ENCODE results near the gene NDUFAF7. TPM values are rescaled to one million over a fixed set of nuclear protein-coding genes. Genes with fewer than 3 reads are reported as not detected.
"Not testable (repeated sequence)": the region's sequence is repeated elsewhere in the genome, so short reads cannot be mapped to it uniquely, and the experiment has no call there.

The NDUFAF7 gene
- total RNA-seq, 2 experiments from 2014 or later: 19.7 to 20.0 TPM

GRCh38 chr2:37196320-37197195, 34.9 kb upstream of the NDUFAF7 start, which contains the start of gene CEBPZOS:
TSS of gene CEBPZOS (plus strand) at chr2:37196496. CDS start at chr2:37199705, 3,209 bp downstream.
- Mint-ChIP-seq H3K9me3 (ENCODE audit: insufficient read depth) (no peaks in the 10 kb centered on the region), H3K27ac (peak within 1 kb of the TSS; percentile 97), H3K4me1 (ENCODE audit: low read depth) (peaks cover 28% of the 10 kb centered on the region), H3K27me3 (ENCODE audit: low read depth) (peaks cover 2% of the 10 kb centered on the region), H3K4me3 (peak within 1 kb of the TSS; percentile 91), H3K36me3 (ENCODE audit: low read depth) (peaks cover 31% of the 10 kb centered on the region)
- ChIA-PET CTCF (interaction anchor here (1.1 to 1.2 kb wide), 2 partner anchors 27 to 199 kb away, joined by 3 to 6 read pairs; no protein-coding TSS in a partner anchor), POLR2A (interaction anchor here (0.6 to 1.3 kb wide), 5 partner anchors 17 to 39 kb away, joined by 3 to 12 read pairs (median 4); partner anchors contain the start of genes EIF2AK2 and NDUFAF7)
- peak; percentile 86 for ATAC-seq
- DNase-seq: peak; percentile 92

- no peak for ATAC-seq
- peaks cover 5% of the 10 kb centered on the region for H3K9me3 Mint-ChIP-seq (ENCODE audit: insufficient read depth)
- H3K27me3 Mint-ChIP-seq (ENCODE audit: low read depth): no peaks in the 10 kb centered on the region
- no peak overlapping the region for H3K4me3 Mint-ChIP-seq
- no peak overlapping the region for H3K27ac Mint-ChIP-seq
- ChIA-PET POLR2A (no interaction called here), CTCF (interaction anchor here (0.5 kb wide), 1 partner anchor 158 kb away, joined by 3 read pairs; no protein-coding TSS in a partner anchor)
- H3K36me3 Mint-ChIP-seq (ENCODE audit: low read depth): peaks cover 45% of the 10 kb centered on the region
- no peak for DNase-seq
- peaks cover 37% of the 10 kb centered on the region for H3K4me1 Mint-ChIP-seq (ENCODE audit: low read depth)
Observed at GRCh38 chr2:37198681-37199065, 32.8 kb upstream of the NDUFAF7 start.

- peaks cover 69% of the 10 kb centered on the region for H3K36me3 Mint-ChIP-seq (ENCODE audit: low read depth)
Observed at GRCh38 chr2:37201208-37201607, 30.2 kb upstream of the NDUFAF7 start.

GRCh38 chr2:37201766-37202165, 29.7 kb upstream of the NDUFAF7 start:
- Mint-ChIP-seq H3K27ac (peak overlapping the region; percentile 69), H3K4me3 (peak overlapping the region; percentile 31), H3K36me3 (ENCODE audit: low read depth) (peaks cover 72% of the 10 kb centered on the region), H3K9me3 (ENCODE audit: insufficient read depth) (peaks cover 21% of the 10 kb centered on the region), H3K4me1 (ENCODE audit: low read depth) (peaks cover 36% of the 10 kb centered on the region), H3K27me3 (ENCODE audit: low read depth) (no peaks in the 10 kb centered on the region)
- DNase-seq (peak; percentile 67), ATAC-seq (peak; percentile 83)
- CTCF ChIA-PET: interaction anchor here (0.8 to 1.8 kb wide), 5 partner anchors 10 to 676 kb away, joined by 3 to 10 read pairs (median 4); no protein-coding TSS in a partner anchor
- POLR2A ChIA-PET: interaction anchor here (1.0 kb wide), 1 partner anchor 45 kb away, joined by 3 read pairs; the partner anchor contains the start of gene EIF2AK2

More at GRCh38 chr2:37201208-37201607, 30.2 kb upstream of the NDUFAF7 start:
- ATAC-seq: no peak
- Mint-ChIP-seq H3K9me3 (ENCODE audit: insufficient read depth) (peaks cover 17% of the 10 kb centered on the region), H3K4me1 (ENCODE audit: low read depth) (peaks cover 37% of the 10 kb centered on the region), H3K27ac (peak overlapping the region; percentile 11), H3K27me3 (ENCODE audit: low read depth) (no peaks in the 10 kb centered on the region), H3K4me3 (no peak overlapping the region)
- ChIA-PET POLR2A (interaction anchor here (1.0 to 1.1 kb wide), 2 partner anchors 30 to 45 kb away, joined by 3 to 4 read pairs; partner anchors contain the start of genes CEBPZ, EIF2AK2 and NDUFAF7), CTCF (interaction anchor here (0.8 to 1.8 kb wide), 5 partner anchors 11 to 676 kb away, joined by 3 to 10 read pairs (median 4); no protein-coding TSS in a partner anchor)
- DNase-seq: no peak

- DNase-seq: no peak
- ChIA-PET CTCF (interaction anchor here (1.0 kb wide), 1 partner anchor 17 kb away, joined by 4 read pairs; no protein-coding TSS in a partner anchor), POLR2A (interaction anchor here (0.7 to 1.0 kb wide), 3 partner anchors 47 to 237 kb away, joined by 3 to 5 read pairs (median 4); partner anchors contain the start of gene EIF2AK2)
- Mint-ChIP-seq H3K27me3 (ENCODE audit: low read depth) (no peaks in the 10 kb centered on the region), H3K27ac (no peak overlapping the region), H3K36me3 (ENCODE audit: low read depth) (peaks cover 85% of the 10 kb centered on the region), H3K9me3 (ENCODE audit: insufficient read depth) (peaks cover 40% of the 10 kb centered on the region), H3K4me1 (ENCODE audit: low read depth) (peaks cover 34% of the 10 kb centered on the region), H3K4me3 (no peak overlapping the region)
- ATAC-seq: no peak
Observed at GRCh38 chr2:37203708-37204107, 27.8 kb upstream of the NDUFAF7 start.

- H3K4me3 Mint-ChIP-seq; CTCF ChIA-PET; ATAC-seq; H3K27me3 Mint-ChIP-seq (ENCODE audit: low read depth); DNase-seq: not testable (repeated sequence)
- Mint-ChIP-seq H3K36me3 (ENCODE audit: low read depth) (peaks cover 90% of the 10 kb centered on the region), H3K4me1 (ENCODE audit: low read depth) (peaks cover 29% of the 10 kb centered on the region), H3K9me3 (ENCODE audit: insufficient read depth) (peaks cover 41% of the 10 kb centered on the region), H3K27ac (peak overlapping the region; percentile 25)
- POLR2A ChIA-PET: interaction anchor here (0.6 to 0.7 kb wide), 3 partner anchors 24 to 239 kb away, joined by 3 read pairs; partner anchors contain the start of gene STRN
Observed at GRCh38 chr2:37205071-37205661, 26.3 kb upstream of the NDUFAF7 start.

GRCh38 chr2:37205689-37206341, 25.6 kb upstream of the NDUFAF7 start:
- H3K27ac Mint-ChIP-seq: no peak overlapping the region
- peaks cover 91% of the 10 kb centered on the region for H3K36me3 Mint-ChIP-seq (ENCODE audit: low read depth)
- ATAC-seq: no peak
- H3K27me3 Mint-ChIP-seq (ENCODE audit: low read depth): no peaks in the 10 kb centered on the region
- H3K4me3 Mint-ChIP-seq: no peak overlapping the region
- POLR2A ChIA-PET: no interaction called here
- peaks cover 41% of the 10 kb centered on the region for H3K9me3 Mint-ChIP-seq (ENCODE audit: insufficient read depth)
- peaks cover 23% of the 10 kb centered on the region for H3K4me1 Mint-ChIP-seq (ENCODE audit: low read depth)
- DNase-seq: no peak
- CTCF ChIA-PET: no interaction called here

- H3K27me3 Mint-ChIP-seq (ENCODE audit: low read depth); ATAC-seq; CTCF ChIA-PET; H3K4me3 Mint-ChIP-seq; POLR2A ChIA-PET; DNase-seq; H3K27ac Mint-ChIP-seq: not testable (repeated sequence)
- H3K36me3 Mint-ChIP-seq (ENCODE audit: low read depth): peaks cover 94% of the 10 kb centered on the region
- H3K9me3 Mint-ChIP-seq (ENCODE audit: insufficient read depth): peaks cover 41% of the 10 kb centered on the region
- H3K4me1 Mint-ChIP-seq (ENCODE audit: low read depth): peaks cover 15% of the 10 kb centered on the region
Observed at GRCh38 chr2:37206760-37207159, 24.7 kb upstream of the NDUFAF7 start.

GRCh38 chr2:37211212-37211611, 20.2 kb upstream of the NDUFAF7 start:
- Mint-ChIP-seq H3K36me3 (ENCODE audit: low read depth) (peaks cover 78% of the 10 kb centered on the region), H3K4me3 (no peak overlapping the region), H3K27ac (no peak overlapping the region), H3K9me3 (ENCODE audit: insufficient read depth) (peaks cover 24% of the 10 kb centered on the region), H3K4me1 (ENCODE audit: low read depth) (peaks cover 9% of the 10 kb centered on the region), H3K27me3 (ENCODE audit: low read depth) (no peaks in the 10 kb centered on the region)
- ATAC-seq (no peak), DNase-seq (no peak)
- POLR2A ChIA-PET: no interaction called here
- CTCF ChIA-PET: interaction anchor here (1.3 kb wide), 1 partner anchor 51 kb away, joined by 3 read pairs; no protein-coding TSS in a partner anchor

- ChIA-PET POLR2A (no interaction called here), CTCF (interaction anchor here (1.2 to 1.3 kb wide), 3 partner anchors 11 to 51 kb away, joined by 3 to 4 read pairs (median 3); no protein-coding TSS in a partner anchor)
- no peak overlapping the region for H3K27ac Mint-ChIP-seq
- H3K36me3 Mint-ChIP-seq (ENCODE audit: low read depth): peaks cover 78% of the 10 kb centered on the region
- H3K4me1 Mint-ChIP-seq (ENCODE audit: low read depth): peaks cover 9% of the 10 kb centered on the region
- DNase-seq (no peak), ATAC-seq (no peak)
- no peaks in the 10 kb centered on the region for H3K27me3 Mint-ChIP-seq (ENCODE audit: low read depth)
- H3K4me3 Mint-ChIP-seq: no peak overlapping the region
- peaks cover 18% of the 10 kb centered on the region for H3K9me3 Mint-ChIP-seq (ENCODE audit: insufficient read depth)
Observed at GRCh38 chr2:37211939-37212338, 19.5 kb upstream of the NDUFAF7 start.

- Mint-ChIP-seq H3K4me1 (ENCODE audit: low read depth) (peaks cover 3% of the 10 kb centered on the region), H3K27ac (no peak overlapping the region), H3K9me3 (ENCODE audit: insufficient read depth) (no peaks in the 10 kb centered on the region), H3K4me3 (no peak overlapping the region), H3K36me3 (ENCODE audit: low read depth) (peaks cover 61% of the 10 kb centered on the region), H3K27me3 (ENCODE audit: low read depth) (no peaks in the 10 kb centered on the region)
- CTCF ChIA-PET: no interaction called here
- ATAC-seq: no peak
- POLR2A ChIA-PET: no interaction called here
- no peak for DNase-seq
Observed at GRCh38 chr2:37215250-37215649, 16.2 kb upstream of the NDUFAF7 start.

Measured in activated CD8-positive, alpha-beta T cell treated with anti-CD3 and anti-CD28 coated beads, Interleukin-2, amount 10 ng/mL, durations not matched to agents 7 days and 5 days (primary cell).